Measurements from ENCODE around the gene TSPAN31. TPM values are rescaled to one million over a fixed set of nuclear protein-coding genes. Genes with fewer than 3 reads are reported as not detected.

The TSPAN31 gene
- total RNA-seq, 1 donor from 2014 or later, result 41.1 TPM

DNA sequence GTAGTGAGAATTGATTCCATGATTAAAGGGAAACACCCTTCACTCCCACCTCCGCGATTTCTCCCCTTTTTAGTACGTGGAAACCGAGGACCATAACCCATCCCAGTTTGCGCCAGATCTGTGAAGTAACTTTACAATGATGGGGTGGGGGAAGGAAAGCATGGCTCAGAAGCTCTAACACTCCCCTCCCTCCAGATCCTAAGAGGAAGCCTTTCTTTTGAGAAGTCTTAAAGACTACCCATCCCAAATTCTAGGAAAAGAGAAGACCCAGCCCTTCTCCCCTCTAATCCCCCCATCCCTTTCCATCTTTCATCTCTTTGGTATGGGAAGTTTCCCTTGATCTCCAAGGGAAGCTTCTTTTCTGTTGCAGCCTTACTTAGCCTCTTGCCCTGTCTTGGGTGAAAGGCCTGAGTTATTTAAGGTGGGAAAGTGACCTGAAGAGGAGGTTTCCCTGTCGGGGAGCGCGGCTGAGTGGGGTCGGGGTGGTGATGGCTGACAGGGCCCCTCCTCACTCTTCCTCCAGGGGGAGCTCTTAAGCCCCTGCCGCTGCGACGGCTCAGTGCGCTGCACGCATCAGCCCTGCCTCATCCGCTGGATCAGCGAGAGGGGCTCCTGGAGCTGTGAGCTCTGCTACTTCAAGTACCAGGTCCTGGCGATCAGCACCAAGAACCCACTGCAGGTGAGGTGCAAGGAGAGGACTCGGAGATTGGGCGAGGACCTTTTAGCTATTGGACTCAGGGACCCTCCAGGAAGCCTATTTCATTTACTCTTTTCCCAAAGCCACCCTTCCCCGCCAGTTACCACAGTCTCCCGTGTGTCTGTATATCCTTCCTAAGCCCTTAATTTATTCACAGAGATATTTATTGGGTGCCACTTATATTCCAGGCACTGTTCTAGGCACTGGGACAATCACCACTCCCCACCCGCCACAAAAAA, 11.8 kb downstream of the TSPAN31 start:
- TF ChIP-seq, protein P1, sequence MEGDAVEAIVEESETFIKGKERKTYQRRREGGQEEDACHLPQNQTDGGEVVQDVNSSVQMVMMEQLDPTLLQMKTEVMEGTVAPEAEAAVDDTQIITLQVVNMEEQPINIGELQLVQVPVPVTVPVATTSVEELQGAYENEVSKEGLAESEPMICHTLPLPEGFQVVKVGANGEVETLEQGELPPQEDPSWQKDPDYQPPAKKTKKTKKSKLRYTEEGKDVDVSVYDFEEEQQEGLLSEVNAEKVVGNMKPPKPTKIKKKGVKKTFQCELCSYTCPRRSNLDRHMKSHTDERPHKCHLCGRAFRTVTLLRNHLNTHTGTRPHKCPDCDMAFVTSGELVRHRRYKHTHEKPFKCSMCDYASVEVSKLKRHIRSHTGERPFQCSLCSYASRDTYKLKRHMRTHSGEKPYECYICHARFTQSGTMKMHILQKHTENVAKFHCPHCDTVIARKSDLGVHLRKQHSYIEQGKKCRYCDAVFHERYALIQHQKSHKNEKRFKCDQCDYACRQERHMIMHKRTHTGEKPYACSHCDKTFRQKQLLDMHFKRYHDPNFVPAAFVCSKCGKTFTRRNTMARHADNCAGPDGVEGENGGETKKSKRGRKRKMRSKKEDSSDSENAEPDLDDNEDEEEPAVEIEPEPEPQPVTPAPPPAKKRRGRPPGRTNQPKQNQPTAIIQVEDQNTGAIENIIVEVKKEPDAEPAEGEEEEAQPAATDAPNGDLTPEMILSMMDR (IDR thresholded peaks at IDR 0.05), result peak; percentile 63
- Histone ChIP-seq H3K9me3 (no peaks in the 10 kb centered on the region), H3K4me1 (peaks cover 36% of the 10 kb centered on the region), H3K27me3 (ENCODE audit: low read depth) (no peaks in the 10 kb centered on the region), H3K36me3 (peaks cover 22% of the 10 kb centered on the region), H3K27ac (no peak overlapping the region), H3K4me3 (peak overlapping the region; percentile 64)
- ATAC-seq (no peak), DNase-seq (peak; percentile 72)
- intact Hi-C loops (cut with DNase I), result no loop called here

GRCh38 chr12:57757771-57758170, 12.9 kb downstream of the TSPAN31 start:
- DNase-seq, result no peak
- intact Hi-C loops (cut with DNase I), result no loop called here
- no peaks in the 10 kb centered on the region for H3K27me3 ChIP-seq (ENCODE audit: low read depth)

GRCh38 chr12:57758552-57759359, 13.9 kb downstream of the TSPAN31 start:
- no peak overlapping the region for H3K4me3 ChIP-seq
- H3K27me3 ChIP-seq (ENCODE audit: low read depth), result peaks cover 6% of the 10 kb centered on the region
- intact Hi-C loops (cut with DNase I), result no loop called here
- DNase-seq, result no peak
- ATAC-seq, result no peak
- H3K9me3 ChIP-seq, result no peaks in the 10 kb centered on the region
- H3K36me3 ChIP-seq, result peaks cover 22% of the 10 kb centered on the region
- TF ChIP-seq, protein P1 (IDR thresholded peaks at IDR 0.05), result no peak
- peaks cover 22% of the 10 kb centered on the region for H3K4me1 ChIP-seq
- no peak overlapping the region for H3K27ac ChIP-seq

More at GRCh38 chr12:57757771-57758170, 12.9 kb downstream of the TSPAN31 start:
- Histone ChIP-seq H3K4me1 (peaks cover 32% of the 10 kb centered on the region), H3K4me3 (no peak overlapping the region), H3K27ac (no peak overlapping the region), H3K9me3 (no peaks in the 10 kb centered on the region), H3K36me3 (peaks cover 22% of the 10 kb centered on the region)
- no peak for ATAC-seq
- TF ChIP-seq, protein P1 (IDR thresholded peaks at IDR 0.05), result no peak

DNA sequence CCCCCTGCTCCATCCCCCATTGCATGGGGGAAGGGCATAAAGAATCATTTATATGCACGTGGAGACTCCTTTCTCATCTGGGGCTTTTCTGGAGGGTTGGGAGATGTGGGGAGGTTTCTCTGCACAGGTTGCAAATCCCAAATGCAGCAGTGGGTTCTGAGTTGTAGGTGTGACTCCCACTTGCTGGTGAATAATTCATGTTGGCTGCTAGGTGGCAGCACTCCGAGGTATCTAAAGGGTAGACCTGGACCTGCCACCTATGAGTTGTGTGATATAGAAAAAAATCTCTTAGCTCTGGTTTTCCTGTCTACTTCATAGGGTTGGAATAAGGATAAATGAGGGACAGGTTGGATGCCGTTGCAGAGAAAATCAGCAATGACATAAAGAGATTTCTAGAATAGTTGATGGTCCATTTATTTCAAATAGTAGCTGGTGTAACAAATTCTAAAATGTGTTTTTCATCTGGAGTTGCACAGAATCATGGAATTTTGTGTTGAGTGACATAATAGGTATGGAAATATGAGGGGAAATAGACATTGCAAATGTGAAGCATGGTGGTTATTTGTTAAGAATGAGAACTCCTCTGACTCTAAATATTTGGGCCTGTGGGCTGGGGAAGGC, 14.6 kb downstream of the TSPAN31 start:
- H3K36me3 ChIP-seq, result peaks cover 22% of the 10 kb centered on the region
- H3K4me3 ChIP-seq, result no peak overlapping the region
- H3K27ac ChIP-seq, result no peak overlapping the region
- no peaks in the 10 kb centered on the region for H3K9me3 ChIP-seq
- intact Hi-C loops (cut with DNase I), result no loop called here
- ATAC-seq (no peak), DNase-seq (no peak)
- peaks cover 16% of the 10 kb centered on the region for H3K4me1 ChIP-seq
- H3K27me3 ChIP-seq (ENCODE audit: low read depth), result peaks cover 13% of the 10 kb centered on the region
- TF ChIP-seq, protein P1 (IDR thresholded peaks at IDR 0.05), result peak; percentile 31

DNA sequence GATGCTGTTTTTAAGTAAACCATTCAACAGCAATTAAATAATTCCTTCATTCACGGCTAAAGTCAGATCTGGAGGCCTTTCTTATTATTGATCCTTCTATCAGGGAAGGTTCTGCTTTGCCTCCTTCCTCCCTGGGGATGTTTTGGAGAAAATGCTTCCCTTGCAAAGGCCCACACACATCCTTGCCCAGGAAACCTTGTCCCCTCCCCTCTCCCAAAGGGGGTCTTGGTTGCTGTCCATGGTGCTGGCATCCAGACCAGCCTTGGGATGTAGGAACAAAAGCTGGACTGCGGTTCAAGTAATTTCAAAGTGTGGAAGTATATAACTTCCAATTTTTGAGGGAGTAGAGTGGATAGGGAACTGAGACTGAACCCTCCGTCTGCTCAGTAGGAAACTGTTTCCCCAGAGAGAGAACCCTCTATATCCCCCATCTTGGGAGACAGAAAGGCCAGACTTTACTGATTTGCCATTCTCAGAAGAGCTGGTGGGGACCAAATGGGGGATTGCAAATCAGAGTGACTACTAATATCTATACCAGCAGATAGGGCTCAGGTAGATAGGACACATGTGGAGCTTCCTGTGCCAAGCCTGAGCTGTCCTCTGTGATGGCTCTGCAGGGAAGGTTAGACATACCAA, 15.6 kb downstream of the TSPAN31 start:
- H3K27ac ChIP-seq, result no peak overlapping the region
- peaks cover 23% of the 10 kb centered on the region for H3K27me3 ChIP-seq (ENCODE audit: low read depth)
- no peak overlapping the region for H3K4me3 ChIP-seq
- ATAC-seq, result no peak
- peaks cover 23% of the 10 kb centered on the region for H3K4me1 ChIP-seq
- H3K36me3 ChIP-seq, result peaks cover 22% of the 10 kb centered on the region
- TF ChIP-seq, protein P1 (IDR thresholded peaks at IDR 0.05), result no peak
- no peak for DNase-seq
- intact Hi-C loops (cut with DNase I), result no loop called here
- no peaks in the 10 kb centered on the region for H3K9me3 ChIP-seq

All from lower lobe of right lung (tissue), 2 donors.